Stimulated activated CD4-positive, alpha-beta T cell treated with anti-CD3 and anti-CD28 coated beads, TNF-alpha, amount 100 ng/mL, for 24 hours (primary cell): Measurements from ENCODE around the gene ABI1.
A peak's percentile ranks its signal among the peaks of the same experiment; 100 is the strongest.

ENCODE experiments used
- DNase-seq, 3 experiments: peaks; one replicate each; pipeline ENCODE4 v3.0.0-alpha.2; 2020; ENCODE audit warnings: low read depth in 3 of 3

ABI1 gene

DNA sequence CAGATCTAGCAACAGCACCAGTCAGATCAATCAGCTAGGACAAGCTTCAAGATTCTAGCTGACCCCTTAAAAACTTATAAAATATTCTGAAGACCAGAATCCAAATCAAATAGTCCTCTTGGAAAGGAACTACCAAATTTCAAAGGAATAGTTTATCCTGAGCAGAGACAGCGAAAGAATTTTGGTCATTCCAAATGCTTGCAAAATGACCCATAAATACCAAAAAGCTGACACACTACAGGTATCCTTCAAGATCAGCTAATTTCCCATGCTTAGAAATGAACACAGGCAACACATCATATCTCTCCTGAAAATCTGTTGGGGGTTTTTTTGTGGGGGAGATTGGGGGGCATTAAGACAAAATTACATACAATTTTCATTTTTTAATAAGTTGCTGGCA, 84.5 kb downstream of the ABI1 start:
- no peak for DNase-seq

- no peak for DNase-seq
Measured at GRCh38 chr10:26773633-26774032, 87.1 kb downstream of the ABI1 start.

DNA sequence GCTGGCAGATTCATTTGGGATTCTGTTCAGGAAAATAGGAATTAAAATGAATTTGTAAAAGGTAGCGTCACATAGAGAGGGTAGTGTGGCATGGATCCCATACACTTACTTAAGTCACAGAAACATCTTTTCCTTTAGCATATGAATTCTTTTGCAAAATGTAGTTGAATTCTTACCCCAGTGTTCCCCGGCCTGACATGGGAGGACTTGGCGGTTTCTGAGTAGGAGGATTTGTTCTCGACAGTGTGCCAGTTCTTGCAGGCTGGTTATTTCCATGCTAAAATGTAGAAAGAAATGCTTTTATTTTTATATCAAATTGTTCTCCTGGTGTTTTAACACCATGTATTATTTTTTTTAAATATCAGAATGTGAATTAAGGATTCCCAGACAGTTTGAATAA, 90.7 kb downstream of the ABI1 start:
- DNase-seq, result no peak

- no peak for DNase-seq
Measured at GRCh38 chr10:26765549-26765948, 95.2 kb downstream of the ABI1 start.

GRCh38 chr10:26759008-26759407, 101.8 kb downstream of the ABI1 start:
- no peak for DNase-seq

GRCh38 chr10:26755443-26755903, 105.3 kb downstream of the ABI1 start:
- DNase-seq, result no peak

- DNase-seq, result no peak
Measured at GRCh38 chr10:26746061-26746460, 114.7 kb downstream of the ABI1 start.

- no peak for DNase-seq
Measured at GRCh38 chr10:26743841-26744240, 116.9 kb downstream of the ABI1 start.

- DNase-seq, result no peak
Measured at GRCh38 chr10:26743091-26743490, 117.7 kb downstream of the ABI1 start.

DNA sequence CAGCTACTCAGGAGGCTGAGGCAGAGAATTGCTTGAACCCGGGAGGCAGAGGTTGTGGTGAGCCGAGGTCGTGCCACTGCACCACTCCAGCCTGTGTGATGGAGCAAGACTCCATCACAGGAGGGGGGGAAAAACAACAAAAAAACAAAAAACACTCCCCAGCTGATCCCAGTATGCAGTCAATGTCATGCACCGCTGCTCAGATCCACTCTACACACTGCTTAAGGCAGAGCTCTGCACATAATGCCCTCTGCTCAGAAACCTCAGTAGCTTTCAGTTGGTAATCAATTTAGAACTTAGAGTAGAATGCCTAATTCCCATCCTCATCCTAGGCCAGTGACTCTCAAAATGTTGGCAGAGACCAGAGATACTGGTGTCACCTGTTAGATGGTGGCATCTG, 119.4 kb downstream of the ABI1 start:
- DNase-seq, result no peak

DNA sequence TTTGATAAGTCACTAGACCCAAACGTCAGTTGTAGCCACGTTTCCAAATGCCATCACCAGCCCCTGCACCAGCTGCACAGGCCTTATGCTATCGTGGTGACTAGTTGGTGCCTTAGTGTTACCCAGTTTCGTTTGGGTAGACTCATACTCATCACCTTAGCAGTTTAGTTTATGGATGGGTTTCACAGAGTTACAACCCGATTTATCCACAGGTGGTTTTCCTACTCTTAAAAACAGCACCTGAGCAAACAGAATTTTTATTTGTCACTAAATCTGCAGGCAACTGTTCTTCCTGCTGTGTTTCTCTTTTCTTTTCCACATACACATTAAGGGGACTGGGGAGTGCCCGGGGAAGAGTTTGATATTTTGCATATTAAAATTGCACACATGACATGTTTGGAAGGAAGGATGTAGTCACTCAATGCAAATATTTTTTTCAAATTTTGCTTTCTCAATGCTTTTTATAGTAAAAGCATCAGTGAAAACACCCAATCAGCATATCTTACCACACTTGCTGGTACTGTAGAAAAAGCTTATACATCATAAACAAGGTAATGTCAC, 121.6 kb downstream of the ABI1 start:
- DNase-seq, result peak in 1 of 3 experiments; percentile 25

DNA sequence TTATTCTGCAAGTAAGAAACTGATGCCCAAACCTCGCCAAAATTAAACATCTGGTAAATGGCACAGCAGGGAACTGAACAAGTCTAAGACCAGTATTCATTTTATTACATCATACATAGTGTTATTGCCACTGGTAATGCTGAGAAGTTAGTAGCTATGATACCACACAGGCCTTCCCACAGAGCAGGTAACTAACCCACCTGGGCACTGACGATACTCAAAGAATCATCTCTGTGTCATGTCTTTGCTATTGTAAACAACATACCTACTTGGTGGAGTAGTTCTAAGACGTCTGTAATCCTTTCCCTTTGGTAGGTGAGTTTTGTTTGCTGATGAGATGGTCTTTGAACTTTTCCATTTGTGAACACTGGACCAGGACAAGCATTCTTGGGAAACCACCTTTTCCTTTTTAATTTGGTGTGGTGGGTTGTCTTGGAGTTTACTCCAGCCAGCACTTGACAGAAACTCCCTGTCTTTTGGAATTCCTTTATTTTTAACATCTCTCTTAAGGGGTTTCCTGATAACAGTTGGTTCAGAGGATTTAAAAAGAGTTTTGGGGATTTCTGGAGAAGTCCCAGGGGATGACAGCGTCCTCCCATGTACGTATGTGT, 122.4 kb downstream of the ABI1 start:
- DNase-seq, result no peak

- DNase-seq, result peak in 1 of 3 experiments; percentile 24
Measured at GRCh38 chr10:26737730-26738129, 123.0 kb downstream of the ABI1 start.

GRCh38 chr10:26735435-26735834, 125.3 kb downstream of the ABI1 start:
- DNase-seq, result no peak

DNA sequence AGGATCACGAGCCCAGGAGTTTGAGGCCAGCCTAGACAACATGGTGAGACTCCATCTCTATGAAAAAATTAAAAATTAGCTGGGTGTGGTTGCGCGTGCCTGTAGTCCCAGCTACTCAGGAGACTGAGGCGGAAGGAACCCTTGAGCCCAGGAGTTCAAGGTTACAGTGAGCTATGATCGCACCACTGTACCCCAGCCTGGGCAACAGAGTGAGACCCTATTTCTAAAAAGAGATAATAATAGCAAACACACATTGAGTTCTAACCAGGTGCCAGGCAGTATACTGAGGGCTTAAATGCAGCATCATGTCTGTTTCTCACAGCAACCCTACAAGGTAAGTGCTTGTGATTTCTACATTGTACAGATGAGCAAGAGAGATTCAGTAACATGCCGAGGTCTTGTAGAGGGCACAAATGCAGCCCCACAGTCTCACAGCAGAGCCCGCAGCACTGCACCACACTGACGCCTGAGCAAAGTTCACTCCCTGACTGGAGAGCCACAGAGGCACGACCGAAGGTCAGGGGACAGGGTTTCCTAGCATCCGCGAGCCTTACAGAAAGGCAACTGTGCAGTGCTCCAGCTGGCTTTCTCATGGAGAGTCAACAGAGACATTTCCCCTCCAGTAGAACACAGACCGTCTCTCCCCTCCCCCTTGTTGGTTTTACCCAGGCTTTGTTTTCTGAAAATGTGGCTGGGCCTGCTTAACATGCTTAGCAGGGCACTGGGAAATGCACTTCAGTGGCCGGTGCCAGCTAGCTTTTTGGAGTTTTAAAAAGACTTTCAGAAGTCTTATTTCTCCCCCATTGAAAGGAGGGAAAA, 126.8 kb downstream of the ABI1 start:
- DNase-seq, result no peak

GRCh38 chr10:26730552-26730951, 130.2 kb downstream of the ABI1 start:
- DNase-seq, result no peak

DNA sequence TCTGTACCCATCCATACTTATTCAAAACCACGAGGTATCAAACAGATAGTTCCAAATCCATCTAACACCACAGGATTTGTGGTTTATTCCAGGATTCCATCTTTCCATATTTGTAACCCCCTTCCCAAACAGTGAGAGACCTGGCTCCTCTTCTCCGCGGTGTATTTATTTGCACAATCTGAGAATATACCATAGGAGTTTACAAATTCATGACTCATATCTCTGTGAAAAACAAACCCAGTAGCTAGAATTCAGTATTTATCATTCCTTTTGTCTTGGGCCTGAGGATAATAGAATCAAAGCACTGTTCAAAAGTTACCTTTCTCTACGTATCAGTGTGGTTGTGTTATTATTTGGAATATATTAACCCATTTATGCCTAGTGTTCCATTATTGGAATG, 131.4 kb downstream of the ABI1 start:
- DNase-seq, result no peak

GRCh38 chr10:26728957-26729356, 131.8 kb downstream of the ABI1 start:
- no peak for DNase-seq

- no peak for DNase-seq
Measured at GRCh38 chr10:26727005-26727404, 133.8 kb downstream of the ABI1 start.

- peak in 1 of 3 experiments; percentile 17 for DNase-seq
Measured at GRCh38 chr10:26725837-26726727, 134.7 kb downstream of the ABI1 start.

- no peak for DNase-seq
Measured at GRCh38 chr10:26723016-26723415, 137.7 kb downstream of the ABI1 start.

DNA sequence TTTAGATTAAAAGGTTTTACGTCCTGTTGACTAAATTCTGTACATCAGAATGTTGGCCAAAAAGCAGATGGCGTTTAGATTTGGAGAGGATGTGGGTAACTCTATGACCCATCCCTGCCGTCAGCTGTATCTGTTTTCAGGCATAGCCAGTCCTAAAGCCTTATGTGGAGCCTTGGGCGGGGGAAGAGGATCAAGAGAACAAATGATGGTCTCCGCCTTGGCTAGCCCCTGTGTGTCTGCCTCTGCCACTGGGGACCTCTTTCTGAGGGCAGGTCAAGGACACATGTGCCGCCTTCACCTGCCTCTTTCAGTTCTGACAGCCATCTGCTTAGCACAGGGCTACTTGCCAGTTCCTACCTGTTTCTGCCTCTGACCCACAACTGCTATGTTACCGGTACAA, 139.2 kb downstream of the ABI1 start:
- DNase-seq, result peak in 1 of 3 experiments; percentile 12
